Breast epithelium (tissue), 4 donors: ENCODE data around the gene PRRT1B. TPM values are rescaled to one million over a fixed set of nuclear protein-coding genes. Genes with fewer than 3 reads are reported as not detected.

Experiments used
- DNase-seq, 2 donors: peaks; one replicate each; pipeline ENCODE4 v3.0.0-alpha.2; 2019; ENCODE audit warnings: low spot score in 2 of 2
- H3K27ac ChIP-seq, 2 donors: fragments of 200-600 bp; sonication (generic) in 1 of 2; one replicate each; pipeline ENCODE4 v1.5.1; 2016 to 2019; ENCODE audit warnings: mild to moderate bottlenecking in 1 of 2
- H3K27me3 ChIP-seq, 2 donors: fragments of 200-600 bp; sonication (generic) in 1 of 2; one replicate each; pipeline versions ENCODE4 v1.5.1 to v1.6.0; 2017 to 2019; ENCODE audit warnings: control low read depth in 1 of 2, mild to moderate bottlenecking in 1 of 2
- H3K36me3 ChIP-seq: fragments of 200-600 bp; one replicate; pipeline ENCODE4 v1.5.1; 2019
- H3K4me1 ChIP-seq, 2 donors: fragments of 200-600 bp; sonication (generic); one replicate each; pipeline ENCODE4 v1.5.1; 2016 to 2019; ENCODE audit warnings: control low read depth in 1 of 2
- H3K4me3 ChIP-seq, 3 donors: fragments of 200-600 bp; sonication (generic); 1 replicate in 2 of 3; 2 replicates in 1 of 3; pipeline ENCODE4 v1.5.1; 2016 to 2019; ENCODE audit warnings: mild to moderate bottlenecking in 3 of 3, moderate library complexity in 2 of 3
- H3K9me3 ChIP-seq, 2 donors: fragments of 200-600 bp; sonication (generic) in 1 of 2; one replicate each; pipeline ENCODE4 v1.5.1; 2016 to 2019; ENCODE audit warnings: control low read depth in 1 of 2
- POLR2A ChIP-seq: fragments of 450-650 bp; IDR thresholded peaks from one replicate; pipeline ENCODE4 v1.6.1; 2016; ENCODE audit warnings: antibody characterized with exemption, mild to moderate bottlenecking, moderate library complexity
- POLR2AphosphoS5 ChIP-seq, 3 donors: sonication (generic); formaldehyde crosslinking; IDR thresholded peaks; one replicate each; pipeline ENCODE4 v1.6.1; 2017; ENCODE audit warnings: antibody characterized with exemption in 3 of 3
- intact Hi-C: fragments of 100-400 bp; cut with DNase I; formaldehyde crosslinking; loops from one replicate; pipeline ENCODE4 v1.15.1; 2023; ENCODE audit warnings: low total_unique reads
- total RNA-seq, 3 donors: library from RNA; depleted of rRNA; stranded (reverse); fragments of >200 nt; gene quantifications; one replicate each; pipeline ENCODE4 v1.1.0, GENCODE V29; 2016
- TF ChIP-seq, protein P1 (sequence below), 3 donors: fragments of 450-650 bp; IDR thresholded peaks; one replicate each; pipeline ENCODE4 v1.5.1; 2016 to 2017; ENCODE audit warnings: antibody characterized with exemption in 3 of 3, mild to moderate bottlenecking in 3 of 3, moderate library complexity in 3 of 3

Gene PRRT1B
- total RNA-seq, 3 donors from 2014 or later: 0.33 TPM; not detected in 2

DNA sequence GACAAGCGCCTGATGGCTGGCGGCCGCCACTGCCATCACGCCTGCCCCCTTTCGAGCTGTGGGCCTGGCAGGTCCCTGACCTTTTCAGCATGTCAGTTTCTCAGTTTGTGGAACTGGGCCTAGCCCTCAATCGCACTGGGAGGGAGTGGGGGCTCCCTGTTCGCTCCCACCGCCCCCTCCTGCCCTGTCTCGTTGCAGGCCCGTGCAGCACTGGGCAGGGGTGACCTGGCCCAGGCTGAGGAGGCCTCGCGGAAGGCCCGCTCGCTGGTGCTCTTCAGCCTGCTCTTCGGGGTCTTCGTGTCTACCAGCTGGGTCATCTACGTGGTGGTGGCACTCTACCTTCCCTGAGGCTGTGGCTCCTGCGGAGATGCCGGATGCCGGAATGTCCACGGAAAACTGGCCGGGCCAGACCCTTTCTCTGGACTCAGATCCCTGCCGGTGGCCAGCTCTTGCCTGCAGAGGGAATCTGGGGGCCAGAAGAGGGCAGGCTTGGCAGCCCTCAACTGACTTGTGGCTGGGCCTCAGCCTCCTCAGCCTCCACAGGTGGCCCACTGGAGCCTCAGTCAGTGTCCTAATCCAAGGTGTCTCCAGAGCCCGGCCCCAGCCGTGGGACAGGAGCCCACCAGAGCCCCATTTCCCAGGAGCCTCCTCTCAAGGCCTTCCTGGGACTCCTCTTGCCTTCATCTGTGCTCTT lies 12.7 kb downstream of the PRRT1B start:
- peaks cover 0 to 4% of the 10 kb centered on the region in 2 donors for H3K9me3 ChIP-seq
- no peaks in the 10 kb centered on the region for H3K4me1 ChIP-seq
- no peaks in the 10 kb centered on the region for H3K36me3 ChIP-seq
- intact Hi-C loops: no loop called here
- DNase-seq: no peak
- peaks cover 7 to 34% of the 10 kb centered on the region in 2 donors for H3K27me3 ChIP-seq
- H3K27ac ChIP-seq: no peak overlapping the region
- no peak for TF ChIP-seq POLR2AphosphoS5 (IDR thresholded peaks at IDR 0.05)
- TF ChIP-seq POLR2A: no peak
- H3K4me3 ChIP-seq: no peak overlapping the region

DNA sequence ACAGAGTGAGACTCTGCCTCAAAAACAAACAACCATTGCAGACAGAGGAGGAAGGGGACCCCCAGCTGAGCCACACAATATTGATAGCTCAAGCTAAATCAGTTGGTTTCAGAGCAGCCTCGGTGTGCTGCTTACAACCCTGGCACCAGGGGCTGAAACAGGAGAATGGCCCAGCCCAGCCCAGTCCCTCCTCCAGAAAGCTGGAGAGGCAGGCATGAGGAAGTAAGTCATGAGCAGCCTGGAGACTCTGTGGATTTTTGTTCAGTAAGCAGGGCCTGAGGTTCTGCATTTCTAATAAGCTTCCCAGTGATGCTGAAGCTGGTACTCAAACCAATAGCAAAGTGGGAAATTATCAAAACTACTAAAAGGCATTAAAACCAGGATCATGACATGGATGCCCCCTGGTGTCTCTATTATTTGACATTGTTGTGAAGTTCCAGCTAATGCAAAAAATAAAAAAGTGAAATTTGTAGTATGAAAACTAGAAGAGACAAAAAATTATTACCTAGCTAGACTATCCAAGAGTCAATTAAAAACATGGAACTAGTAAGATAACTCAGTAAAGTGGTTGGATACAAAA lies 14.2 kb downstream of the PRRT1B start:
- intact Hi-C loops: no loop called here
- Histone ChIP-seq H3K9me3 (peaks cover 0 to 6% of the 10 kb centered on the region in 2 donors), H3K27ac (no peak overlapping the region), H3K4me3 (no peak overlapping the region), H3K36me3 (no peaks in the 10 kb centered on the region), H3K27me3 (peaks cover 7 to 19% of the 10 kb centered on the region in 2 donors), H3K4me1 (no peaks in the 10 kb centered on the region)
- TF ChIP-seq, protein P1, sequence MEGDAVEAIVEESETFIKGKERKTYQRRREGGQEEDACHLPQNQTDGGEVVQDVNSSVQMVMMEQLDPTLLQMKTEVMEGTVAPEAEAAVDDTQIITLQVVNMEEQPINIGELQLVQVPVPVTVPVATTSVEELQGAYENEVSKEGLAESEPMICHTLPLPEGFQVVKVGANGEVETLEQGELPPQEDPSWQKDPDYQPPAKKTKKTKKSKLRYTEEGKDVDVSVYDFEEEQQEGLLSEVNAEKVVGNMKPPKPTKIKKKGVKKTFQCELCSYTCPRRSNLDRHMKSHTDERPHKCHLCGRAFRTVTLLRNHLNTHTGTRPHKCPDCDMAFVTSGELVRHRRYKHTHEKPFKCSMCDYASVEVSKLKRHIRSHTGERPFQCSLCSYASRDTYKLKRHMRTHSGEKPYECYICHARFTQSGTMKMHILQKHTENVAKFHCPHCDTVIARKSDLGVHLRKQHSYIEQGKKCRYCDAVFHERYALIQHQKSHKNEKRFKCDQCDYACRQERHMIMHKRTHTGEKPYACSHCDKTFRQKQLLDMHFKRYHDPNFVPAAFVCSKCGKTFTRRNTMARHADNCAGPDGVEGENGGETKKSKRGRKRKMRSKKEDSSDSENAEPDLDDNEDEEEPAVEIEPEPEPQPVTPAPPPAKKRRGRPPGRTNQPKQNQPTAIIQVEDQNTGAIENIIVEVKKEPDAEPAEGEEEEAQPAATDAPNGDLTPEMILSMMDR (IDR thresholded peaks at IDR 0.05): no peak
- TF ChIP-seq POLR2A (no peak), POLR2AphosphoS5 (IDR thresholded peaks at IDR 0.05) (no peak)
- no peak for DNase-seq

DNA sequence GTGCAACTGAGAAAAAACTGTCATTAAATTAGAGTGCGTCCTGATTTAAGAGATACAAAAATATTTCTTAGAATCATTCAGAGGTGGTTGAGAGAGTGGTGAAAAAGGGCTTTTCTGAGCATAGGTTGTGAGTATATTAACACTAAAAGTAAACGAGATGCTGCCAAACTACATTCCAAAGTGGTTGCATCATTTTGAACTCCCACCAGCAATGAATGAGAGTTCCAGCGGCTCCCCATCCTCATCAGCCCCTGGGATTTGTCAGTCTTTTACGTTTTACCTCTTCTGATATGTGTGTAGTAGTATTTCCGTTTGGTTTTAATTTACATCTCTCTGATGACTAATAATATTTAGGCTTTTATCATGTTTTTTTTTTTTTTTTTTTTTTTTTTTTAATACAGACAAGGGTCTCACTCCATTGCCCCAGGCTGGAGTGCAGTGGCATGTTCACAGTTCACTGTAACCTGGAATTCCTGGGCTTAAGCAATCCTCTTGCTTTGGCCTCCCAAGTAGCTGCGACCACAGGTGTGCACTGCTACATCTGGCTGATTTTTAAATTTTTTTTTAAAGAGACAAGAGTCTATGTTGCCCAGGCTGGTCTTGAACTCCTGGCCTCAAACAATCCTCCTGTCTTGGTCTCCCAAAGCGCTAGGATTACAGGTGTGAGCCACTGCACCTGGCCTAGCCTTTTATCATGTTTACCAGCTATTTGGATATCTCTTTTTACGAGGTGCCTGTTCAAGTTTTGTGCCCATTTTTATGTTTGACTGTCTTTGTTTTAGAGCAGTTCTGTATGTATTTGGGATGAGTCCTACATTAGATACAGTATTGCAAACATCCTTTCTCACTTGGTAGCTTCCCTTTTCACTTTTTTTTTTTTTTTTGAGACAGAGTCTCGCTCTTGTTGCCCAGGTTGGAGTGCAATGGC lies 17.0 kb downstream of the PRRT1B start:
- intact Hi-C loops: no loop called here
- no peaks in the 10 kb centered on the region for H3K27me3 ChIP-seq

DNA sequence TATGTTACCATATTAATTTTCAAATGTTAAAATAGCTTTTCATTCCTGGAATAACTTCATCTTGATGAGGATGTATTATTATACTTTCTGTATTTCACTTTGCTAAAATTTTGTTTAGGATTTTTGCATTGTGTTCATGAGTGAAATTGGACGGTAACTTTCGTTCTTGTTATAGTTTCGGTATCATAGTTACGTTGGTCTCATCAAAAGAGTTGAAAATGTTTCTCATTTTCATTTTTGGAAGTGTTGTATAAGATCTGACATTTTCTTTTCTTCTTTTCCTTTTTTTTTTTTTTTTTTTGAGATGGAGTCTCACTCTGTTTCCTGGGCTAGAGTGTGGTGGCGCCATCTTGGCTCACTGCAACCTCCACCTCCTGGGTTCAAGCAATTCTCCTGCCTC lies 20.0 kb downstream of the PRRT1B start:
- peaks cover 0 to 6% of the 10 kb centered on the region in 2 donors for H3K9me3 ChIP-seq
- DNase-seq: no peak
- H3K27ac ChIP-seq: no peak overlapping the region
- TF ChIP-seq POLR2A (no peak), POLR2AphosphoS5 (IDR thresholded peaks at IDR 0.05) (no peak)
- TF ChIP-seq, protein P1 (IDR thresholded peaks at IDR 0.05): no peak
- no peaks in the 10 kb centered on the region for H3K27me3 ChIP-seq
- intact Hi-C loops: no loop called here
- H3K4me1 ChIP-seq: no peaks in the 10 kb centered on the region
- no peak overlapping the region for H3K4me3 ChIP-seq
- H3K36me3 ChIP-seq: no peaks in the 10 kb centered on the region

More for the DNA sequence above, 17.0 kb downstream of the PRRT1B start:
- Histone ChIP-seq H3K4me3 (no peak overlapping the region), H3K27ac (no peak overlapping the region), H3K36me3 (no peaks in the 10 kb centered on the region), H3K4me1 (no peaks in the 10 kb centered on the region), H3K9me3 (peaks cover 0 to 6% of the 10 kb centered on the region in 2 donors)
- no peak for DNase-seq
- no peak for TF ChIP-seq POLR2AphosphoS5 (IDR thresholded peaks at IDR 0.05)
- TF ChIP-seq POLR2A: no peak

DNA sequence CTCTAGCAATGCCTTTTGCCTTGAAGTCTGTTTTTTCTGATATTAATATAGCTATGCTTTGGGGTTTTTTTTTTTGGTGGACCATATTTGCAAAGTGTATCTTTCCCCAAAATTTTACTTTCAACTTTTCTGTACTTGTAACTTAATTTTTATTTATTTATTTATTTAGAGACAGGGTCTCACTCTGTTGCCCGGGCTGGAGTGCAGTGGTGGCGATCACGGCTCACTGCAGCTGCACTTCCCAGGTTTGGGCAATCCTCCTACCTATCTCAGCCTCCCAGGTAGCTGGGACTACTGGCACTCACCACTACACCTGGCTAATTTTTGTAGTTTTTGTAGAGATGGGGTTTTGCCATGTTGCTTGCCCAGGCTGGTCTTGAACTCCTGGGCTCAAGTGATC lies 20.8 kb downstream of the PRRT1B start:
- no peak for TF ChIP-seq POLR2AphosphoS5 (IDR thresholded peaks at IDR 0.05)
- TF ChIP-seq POLR2A: no peak
- TF ChIP-seq, protein P1 (IDR thresholded peaks at IDR 0.05): no peak
- H3K9me3 ChIP-seq: peaks cover 0 to 6% of the 10 kb centered on the region in 2 donors
- no peak overlapping the region for H3K4me3 ChIP-seq
- no peaks in the 10 kb centered on the region for H3K27me3 ChIP-seq
- DNase-seq: no peak
- no peaks in the 10 kb centered on the region for H3K4me1 ChIP-seq
- intact Hi-C loops: no loop called here
- H3K36me3 ChIP-seq: no peaks in the 10 kb centered on the region
- no peak overlapping the region for H3K27ac ChIP-seq
